Large intestine (tissue), 3 donors: ENCODE measurements around the gene CPED1. TPM values are rescaled to one million over a fixed set of nuclear protein-coding genes. Genes with fewer than 3 reads are reported as not detected.

Experiments
- DNase-seq, 2 donors: peaks; one replicate each; pipeline versions ENCODE4 v3.0.0 to v3.0.0-alpha.2; 2013
- H3K27ac ChIP-seq: one replicate; pipeline ENCODE4 v1.5.1; 2013; ENCODE audit warnings: low read length
- H3K27me3 ChIP-seq: 2 replicates; pipeline ENCODE4 v1.6.1; 2013; ENCODE audit warnings: low read length; ENCODE audit not compliant: control insufficient read depth, insufficient read depth
- H3K36me3 ChIP-seq: 2 replicates; pipeline ENCODE4 v1.6.1; 2013; ENCODE audit warnings: low read length; ENCODE audit not compliant: control insufficient read depth, insufficient read depth
- H3K4me1 ChIP-seq: one replicate; pipeline ENCODE4 v1.6.1; 2013; ENCODE audit warnings: low read length; ENCODE audit not compliant: control insufficient read depth, insufficient read depth
- H3K4me3 ChIP-seq: one replicate; pipeline ENCODE4 v1.5.1; 2013; ENCODE audit warnings: low read length
- H3K9me3 ChIP-seq: one replicate; pipeline ENCODE4 v1.6.1; 2013; ENCODE audit warnings: mild to moderate bottlenecking, low read depth, low read length, moderate library complexity; ENCODE audit not compliant: control insufficient read depth
- WGBS: methylation state at CpG from one replicate; pipeline ENCODE4 v1.1.5; 2013; ENCODE audit warnings: low lambda C conversion rate; ENCODE audit not compliant: insufficient coverage; 5-methylcytosine and 5-hydroxymethylcytosine counted together
- polyA plus RNA-seq: library from polyadenylated mRNA; unstranded; fragments of 120-200 nt; gene quantifications from one replicate; pipeline ENCODE4 v1.2.1, GENCODE V29; 2013

CPED1 gene
- polyA plus RNA-seq, 1 donor, result 12.1 TPM

DNA sequence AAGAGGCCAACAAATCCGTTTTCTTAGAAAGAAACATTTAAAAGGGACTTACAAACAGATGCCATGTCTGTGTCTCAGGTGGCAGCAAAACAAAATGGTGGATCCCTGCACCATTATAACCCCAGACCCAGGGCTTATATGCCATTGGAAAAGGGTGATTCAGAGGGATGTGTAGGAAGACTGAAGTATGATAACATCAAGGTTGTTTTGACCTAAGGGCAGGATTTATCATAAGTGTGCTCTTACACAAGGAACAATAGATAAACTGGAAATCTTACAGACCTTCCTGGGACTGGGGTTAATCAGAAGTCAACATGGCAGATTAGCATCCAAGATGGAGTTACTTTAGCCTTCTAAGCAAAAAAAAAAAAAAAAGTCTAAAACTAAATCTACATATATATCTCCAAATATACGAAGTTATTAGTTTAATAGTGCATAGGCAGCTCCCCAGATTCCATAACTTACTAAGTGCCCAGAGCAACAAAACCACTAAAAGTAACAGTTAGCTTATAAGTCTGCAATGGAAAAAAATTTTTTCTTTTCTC is 306.0 kb downstream of the CPED1 start:
- H3K36me3 ChIP-seq, result no peaks in the 10 kb centered on the region
- no peak overlapping the region for H3K4me3 ChIP-seq
- WGBS, result 83% methylated on average over 1 of the region's 2 CpGs
- H3K27ac ChIP-seq, result no peak overlapping the region
- no peaks in the 10 kb centered on the region for H3K9me3 ChIP-seq
- no peaks in the 10 kb centered on the region for H3K4me1 ChIP-seq
- no peak for DNase-seq
- no peaks in the 10 kb centered on the region for H3K27me3 ChIP-seq

DNA sequence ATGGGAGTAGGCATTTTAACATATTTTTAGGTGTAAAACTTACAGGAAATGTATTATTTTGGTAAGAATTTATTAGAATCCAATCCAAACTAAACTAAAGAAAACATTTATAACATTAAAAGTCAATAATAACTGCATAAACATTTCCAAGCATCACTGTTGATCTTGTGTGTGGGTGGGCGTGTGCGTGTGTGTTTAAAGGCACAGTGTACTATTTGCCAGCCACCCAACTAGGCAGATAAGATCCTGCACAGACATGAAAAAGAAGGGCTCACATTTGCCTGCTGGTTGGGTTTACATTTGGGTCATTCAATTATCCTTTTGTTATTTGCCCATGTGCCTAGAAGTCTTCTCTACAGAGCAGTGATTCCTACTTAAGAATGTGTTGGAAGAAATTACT is 309.3 kb downstream of the CPED1 start:
- no peak for DNase-seq
- Histone ChIP-seq H3K36me3 (no peaks in the 10 kb centered on the region), H3K27me3 (no peaks in the 10 kb centered on the region), H3K4me1 (no peaks in the 10 kb centered on the region), H3K9me3 (no peaks in the 10 kb centered on the region), H3K27ac (no peak overlapping the region), H3K4me3 (no peak overlapping the region)
- WGBS, result no CpG with 5 or more reads among the region's 2 CpGs

- no peak overlapping the region for H3K4me3 ChIP-seq
- 86% methylated on average over 1 of the region's 2 CpGs for WGBS
- no peaks in the 10 kb centered on the region for H3K9me3 ChIP-seq
- H3K27ac ChIP-seq, result no peak overlapping the region
- no peaks in the 10 kb centered on the region for H3K27me3 ChIP-seq
- no peaks in the 10 kb centered on the region for H3K4me1 ChIP-seq
- no peak for DNase-seq
- H3K36me3 ChIP-seq, result no peaks in the 10 kb centered on the region
Measured at GRCh38 chr7:121298831-121299239, 310.3 kb downstream of the CPED1 start.

DNA sequence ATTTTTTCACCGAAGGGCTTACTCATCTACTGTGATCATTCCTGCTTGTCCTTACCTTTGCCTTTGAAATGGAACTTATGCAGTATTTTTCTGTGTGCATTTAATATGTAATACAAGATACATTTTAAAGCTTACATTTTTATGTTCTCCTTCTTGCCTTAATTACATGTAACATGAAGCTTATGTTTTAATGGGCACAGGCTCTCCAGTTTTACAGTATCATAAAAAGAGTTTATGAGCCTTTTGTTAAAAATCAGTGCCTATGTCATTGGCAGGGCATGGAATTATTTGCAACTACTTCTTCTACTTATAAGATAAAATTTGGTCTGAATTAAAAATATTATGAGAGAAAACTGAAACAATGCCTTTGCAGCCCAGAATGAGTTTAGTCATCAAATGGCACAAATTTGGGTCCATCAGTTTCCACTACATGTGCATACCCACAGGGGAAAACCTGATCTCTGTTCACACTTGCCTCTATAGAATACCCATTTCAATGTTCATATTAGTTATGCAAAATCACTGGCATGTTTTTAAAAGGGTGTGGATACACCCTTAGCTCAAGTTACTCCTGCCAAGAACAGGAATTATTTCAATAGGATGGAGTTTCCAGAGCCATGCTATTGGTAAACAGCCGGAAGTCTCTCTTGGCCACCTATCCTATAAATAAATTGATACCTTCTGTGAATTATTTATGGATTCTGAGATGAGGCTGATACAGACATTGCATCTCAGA is 312.3 kb downstream of the CPED1 start:
- DNase-seq, result no peak

GRCh38 chr7:121301446-121302213 is 313.1 kb downstream of the CPED1 start:
- peaks cover 4% of the 10 kb centered on the region for H3K27me3 ChIP-seq
- no peak overlapping the region for H3K4me3 ChIP-seq
- DNase-seq, result no peak
- H3K9me3 ChIP-seq, result no peaks in the 10 kb centered on the region
- H3K4me1 ChIP-seq, result no peaks in the 10 kb centered on the region
- no peaks in the 10 kb centered on the region for H3K36me3 ChIP-seq
- no peak overlapping the region for H3K27ac ChIP-seq
- WGBS, result 67% methylated on average over 1 of the region's 9 CpGs

More for the DNA sequence above, 312.3 kb downstream of the CPED1 start:
- 100% methylated on average over 1 of the region's 2 CpGs for WGBS
- Histone ChIP-seq H3K9me3 (no peaks in the 10 kb centered on the region), H3K36me3 (no peaks in the 10 kb centered on the region), H3K4me1 (no peaks in the 10 kb centered on the region), H3K4me3 (no peak overlapping the region), H3K27me3 (peaks cover 3% of the 10 kb centered on the region), H3K27ac (no peak overlapping the region)

DNA sequence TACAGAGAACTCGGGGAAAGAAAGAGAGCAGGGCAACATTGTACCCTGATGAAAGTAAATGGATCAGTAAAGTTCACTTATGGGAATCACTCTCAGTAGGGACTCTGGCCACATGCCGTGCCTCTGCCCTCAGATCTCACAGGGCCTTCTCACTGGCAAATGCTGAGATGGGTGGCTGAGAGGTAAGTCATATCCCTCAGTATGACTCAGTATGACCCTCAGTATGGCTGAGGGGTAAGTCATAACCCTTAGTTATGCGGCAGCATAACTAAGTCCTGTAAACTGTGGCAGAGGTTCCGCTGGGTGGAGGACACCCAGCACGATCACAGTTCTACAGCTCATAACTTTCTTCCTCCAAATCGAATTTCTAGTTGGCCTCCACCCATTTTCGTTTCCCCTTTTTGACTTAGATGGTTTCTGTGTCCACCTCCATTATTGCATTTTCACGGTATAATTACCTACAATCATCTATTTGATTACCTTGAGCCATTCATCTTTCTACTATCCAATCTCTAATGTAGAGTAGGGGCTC is 313.8 kb downstream of the CPED1 start:
- Histone ChIP-seq H3K4me3 (no peak overlapping the region), H3K27ac (no peak overlapping the region), H3K9me3 (no peaks in the 10 kb centered on the region), H3K36me3 (no peaks in the 10 kb centered on the region), H3K27me3 (peaks cover 6% of the 10 kb centered on the region), H3K4me1 (no peaks in the 10 kb centered on the region)
- no peak for DNase-seq
- WGBS, result 83% methylated on average over 5 of the region's 8 CpGs

- WGBS, result 100% methylated on average over 2 of the region's 6 CpGs
- no peaks in the 10 kb centered on the region for H3K4me1 ChIP-seq
- peaks cover 6% of the 10 kb centered on the region for H3K27me3 ChIP-seq
- H3K27ac ChIP-seq, result no peak overlapping the region
- no peaks in the 10 kb centered on the region for H3K9me3 ChIP-seq
- H3K4me3 ChIP-seq, result no peak overlapping the region
- no peak for DNase-seq
- H3K36me3 ChIP-seq, result no peaks in the 10 kb centered on the region
Measured at GRCh38 chr7:121303422-121304101, 315.1 kb downstream of the CPED1 start.

- no peak for DNase-seq
- Histone ChIP-seq H3K4me3 (no peak overlapping the region), H3K27me3 (peaks cover 6% of the 10 kb centered on the region), H3K27ac (no peak overlapping the region), H3K4me1 (no peaks in the 10 kb centered on the region), H3K9me3 (no peaks in the 10 kb centered on the region), H3K36me3 (no peaks in the 10 kb centered on the region)
- WGBS, result no CpG with 5 or more reads among the region's 1 CpG
Measured at GRCh38 chr7:121304102-121304658, 315.7 kb downstream of the CPED1 start.

DNA sequence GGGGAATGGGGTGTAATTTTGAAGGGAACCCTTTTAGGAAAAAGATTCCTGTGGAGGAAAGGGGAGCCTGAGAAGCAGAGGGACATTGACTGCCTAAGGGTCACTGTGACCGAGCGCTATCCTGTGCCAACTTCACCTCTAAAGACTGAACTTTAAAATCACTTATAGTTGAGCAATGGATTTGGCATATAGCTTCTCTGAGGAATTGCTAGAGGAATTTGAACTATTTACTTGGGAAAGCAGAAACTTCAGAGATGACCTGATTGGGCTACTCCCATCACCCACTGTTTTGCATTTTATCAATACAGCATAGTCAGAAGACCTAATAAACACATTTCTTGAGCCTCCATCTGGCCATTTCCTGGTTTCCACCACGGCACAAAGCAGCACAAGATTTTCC is 316.6 kb downstream of the CPED1 start:
- Histone ChIP-seq H3K4me1 (no peaks in the 10 kb centered on the region), H3K4me3 (no peak overlapping the region), H3K36me3 (no peaks in the 10 kb centered on the region), H3K27me3 (peaks cover 6% of the 10 kb centered on the region), H3K9me3 (peaks cover 2% of the 10 kb centered on the region), H3K27ac (no peak overlapping the region)
- WGBS, result no CpG with 5 or more reads among the region's 3 CpGs
- DNase-seq, result no peak

GRCh38 chr7:121306565-121306964 is 318.1 kb downstream of the CPED1 start:
- Histone ChIP-seq H3K27ac (no peak overlapping the region), H3K4me1 (no peaks in the 10 kb centered on the region), H3K36me3 (no peaks in the 10 kb centered on the region), H3K4me3 (no peak overlapping the region), H3K27me3 (peaks cover 6% of the 10 kb centered on the region), H3K9me3 (peaks cover 7% of the 10 kb centered on the region)
- 44% methylated on average over 2 of the region's 3 CpGs for WGBS
- no peak for DNase-seq
